Measurements from ENCODE around the gene TMEM258.

Gene TMEM258

DNA sequence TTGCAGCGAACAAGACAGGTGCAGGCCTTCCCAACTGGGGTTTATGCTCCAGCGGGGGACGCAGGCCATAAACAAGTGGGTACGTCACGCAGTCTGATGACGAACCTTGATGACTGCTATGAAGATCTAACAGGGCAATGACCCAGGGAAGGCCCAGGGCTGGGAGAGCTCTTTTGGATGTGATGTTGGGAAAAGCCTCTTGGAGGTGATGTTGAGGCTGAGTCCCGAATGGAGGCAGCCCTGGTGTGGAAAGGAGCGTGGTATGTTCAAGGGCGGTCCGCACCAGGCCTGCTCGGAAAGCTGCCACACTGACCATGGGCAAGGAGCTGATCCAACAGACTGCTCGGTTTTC, 41.5 kb upstream of the TMEM258 start:
- peak overlapping the region in 1 of 2 donors; percentile 30 for H3K9ac ChIP-seq (ENCODE audit: low read depth in 1 of 2, low read length in 2 of 2)
- peaks cover 0 to 9% of the 10 kb centered on the region in 2 donors for H3K36me3 ChIP-seq (ENCODE audit: control insufficient read depth in 1 of 2, insufficient read depth in 2 of 2, low read length in 2 of 2)
- no peak overlapping the region for H3K27ac ChIP-seq (ENCODE audit: low read depth, low read length)
- no peak overlapping the region for H3K4me3 ChIP-seq (ENCODE audit: low read depth in 1 of 2, low read length in 2 of 2)
- H3K4me1 ChIP-seq (ENCODE audit: control insufficient read depth in 1 of 2, insufficient read depth in 2 of 2, low read length in 2 of 2) = peaks cover 27 to 58% of the 10 kb centered on the region in 2 donors
- no peaks in the 10 kb centered on the region for H3K9me3 ChIP-seq (ENCODE audit: control insufficient read depth in 1 of 2, low read length in 2 of 2)
- H3K27me3 ChIP-seq (ENCODE audit: control insufficient read depth in 1 of 2, insufficient read depth in 2 of 2, low read length in 2 of 2) = peaks cover 0 to 5% of the 10 kb centered on the region in 2 donors

DNA sequence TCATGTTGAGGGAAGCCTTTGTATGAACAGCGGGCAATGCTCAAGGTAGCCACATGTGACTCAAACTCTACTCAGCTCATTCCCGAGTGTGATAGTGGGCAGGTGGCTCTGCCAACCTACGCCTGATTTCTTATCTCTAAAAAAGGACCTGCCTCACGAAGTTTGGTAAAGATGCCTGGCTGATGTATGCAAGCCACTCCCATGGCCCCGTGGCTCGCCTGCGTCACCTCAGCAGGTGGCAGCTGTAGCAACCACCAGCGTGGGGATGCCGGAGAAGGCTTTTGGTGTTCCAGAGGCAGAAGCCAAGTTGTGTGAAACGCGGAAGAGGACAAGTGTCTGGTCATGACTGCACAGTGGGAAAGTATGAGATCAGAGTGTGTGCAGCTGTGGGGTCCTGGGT, 41.1 kb upstream of the TMEM258 start:
- no peak overlapping the region for H3K27ac ChIP-seq (ENCODE audit: low read depth, low read length)
- no peak overlapping the region for H3K4me3 ChIP-seq (ENCODE audit: low read depth in 1 of 2, low read length in 2 of 2)
- no peak overlapping the region for H3K9ac ChIP-seq (ENCODE audit: low read depth in 1 of 2, low read length in 2 of 2)
- H3K27me3 ChIP-seq (ENCODE audit: control insufficient read depth in 1 of 2, insufficient read depth in 2 of 2, low read length in 2 of 2) = peaks cover 0 to 6% of the 10 kb centered on the region in 2 donors
- peaks cover 27 to 60% of the 10 kb centered on the region in 2 donors for H3K4me1 ChIP-seq (ENCODE audit: control insufficient read depth in 1 of 2, insufficient read depth in 2 of 2, low read length in 2 of 2)
- H3K9me3 ChIP-seq (ENCODE audit: control insufficient read depth in 1 of 2, low read length in 2 of 2) = no peaks in the 10 kb centered on the region
- H3K36me3 ChIP-seq (ENCODE audit: control insufficient read depth in 1 of 2, insufficient read depth in 2 of 2, low read length in 2 of 2) = peaks cover 0 to 5% of the 10 kb centered on the region in 2 donors

GRCh38 chr11:61832754-61833153, 40.4 kb upstream of the TMEM258 start:
- Histone ChIP-seq H3K9me3 (ENCODE audit: control insufficient read depth in 1 of 2, low read length in 2 of 2) (no peaks in the 10 kb centered on the region), H3K36me3 (ENCODE audit: control insufficient read depth in 1 of 2, insufficient read depth in 2 of 2, low read length in 2 of 2) (no peaks in the 10 kb centered on the region), H3K27ac (ENCODE audit: low read depth, low read length) (no peak overlapping the region), H3K4me1 (ENCODE audit: control insufficient read depth in 1 of 2, insufficient read depth in 2 of 2, low read length in 2 of 2) (peaks cover 32 to 64% of the 10 kb centered on the region in 2 donors), H3K27me3 (ENCODE audit: control insufficient read depth in 1 of 2, insufficient read depth in 2 of 2, low read length in 2 of 2) (peaks cover 0 to 8% of the 10 kb centered on the region in 2 donors), H3K4me3 (ENCODE audit: low read depth in 1 of 2, low read length in 2 of 2) (no peak overlapping the region), H3K9ac (ENCODE audit: low read depth in 1 of 2, low read length in 2 of 2) (no peak overlapping the region)

DNA sequence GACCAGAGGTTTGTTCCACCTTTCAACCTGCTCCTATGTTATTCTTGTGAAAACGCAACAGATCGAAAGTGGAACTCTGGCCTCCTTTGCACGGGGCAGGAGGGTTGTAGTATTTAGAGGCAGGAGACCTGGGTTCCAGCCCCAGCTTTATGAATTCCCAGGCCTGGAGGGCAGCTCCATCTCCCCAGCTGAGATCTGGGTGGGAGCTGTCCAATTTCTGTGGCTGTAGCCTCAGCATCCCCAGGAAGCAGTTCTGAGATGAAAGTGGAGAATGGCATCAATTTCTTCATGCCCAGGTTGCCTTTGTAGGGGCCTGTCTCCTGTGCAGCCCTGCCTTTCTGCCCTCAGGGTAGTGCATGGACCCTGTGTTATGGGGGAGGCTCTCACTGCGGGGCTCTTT, 39.8 kb upstream of the TMEM258 start:
- H3K9me3 ChIP-seq (ENCODE audit: control insufficient read depth in 1 of 2, low read length in 2 of 2) = no peaks in the 10 kb centered on the region
- peaks cover 32 to 64% of the 10 kb centered on the region in 2 donors for H3K4me1 ChIP-seq (ENCODE audit: control insufficient read depth in 1 of 2, insufficient read depth in 2 of 2, low read length in 2 of 2)
- H3K4me3 ChIP-seq (ENCODE audit: low read depth in 1 of 2, low read length in 2 of 2) = no peak overlapping the region
- no peak overlapping the region for H3K9ac ChIP-seq (ENCODE audit: low read depth in 1 of 2, low read length in 2 of 2)
- H3K27me3 ChIP-seq (ENCODE audit: control insufficient read depth in 1 of 2, insufficient read depth in 2 of 2, low read length in 2 of 2) = peaks cover 0 to 10% of the 10 kb centered on the region in 2 donors
- H3K36me3 ChIP-seq (ENCODE audit: control insufficient read depth in 1 of 2, insufficient read depth in 2 of 2, low read length in 2 of 2) = no peaks in the 10 kb centered on the region
- no peak overlapping the region for H3K27ac ChIP-seq (ENCODE audit: low read depth, low read length)

DNA sequence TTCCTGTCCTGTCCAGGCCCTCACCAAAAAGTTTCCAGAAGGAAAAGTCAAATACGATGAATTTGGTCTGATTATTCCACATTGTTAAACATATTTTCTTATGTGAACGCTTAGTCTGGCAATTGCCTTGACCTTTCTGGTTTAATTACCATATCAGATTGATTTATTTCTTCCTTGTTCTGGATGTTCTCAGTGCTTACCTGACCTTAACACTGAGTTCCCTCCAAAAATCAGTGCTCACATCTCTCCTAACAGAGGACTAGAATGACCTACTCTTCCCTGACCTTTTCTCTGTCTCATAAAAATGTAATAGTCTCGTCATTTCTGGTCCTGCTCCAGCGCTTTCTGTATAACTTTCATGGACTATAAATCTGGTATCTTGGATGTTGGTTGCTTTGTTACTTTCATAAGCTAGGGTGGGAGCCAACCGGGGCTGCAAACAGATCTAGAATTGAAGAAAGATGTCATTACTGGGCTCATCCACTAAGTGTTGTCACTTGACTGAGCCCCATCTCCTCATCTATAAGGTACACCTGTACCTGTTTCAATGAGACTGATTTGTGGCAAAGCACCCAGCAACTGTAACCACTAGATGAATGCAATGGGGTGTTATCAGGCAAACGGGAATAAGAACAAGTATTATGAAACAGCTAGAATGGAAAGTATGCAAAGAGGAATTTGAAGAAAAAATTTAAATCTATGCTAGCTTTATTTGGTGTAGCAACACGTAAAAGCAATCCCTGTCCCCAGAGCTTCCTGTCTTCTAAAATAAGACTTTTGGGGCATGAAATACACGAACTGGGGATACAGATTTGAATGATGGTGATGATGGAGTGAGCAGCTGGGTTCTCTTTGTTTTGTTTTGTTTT, 38.1 kb upstream of the TMEM258 start:
- Histone ChIP-seq H3K4me1 (ENCODE audit: control insufficient read depth in 1 of 2, insufficient read depth in 2 of 2, low read length in 2 of 2) (peaks cover 32 to 69% of the 10 kb centered on the region in 2 donors), H3K27ac (ENCODE audit: low read depth, low read length) (no peak overlapping the region), H3K27me3 (ENCODE audit: control insufficient read depth in 1 of 2, insufficient read depth in 2 of 2, low read length in 2 of 2) (peaks cover 0 to 13% of the 10 kb centered on the region in 2 donors), H3K36me3 (ENCODE audit: control insufficient read depth in 1 of 2, insufficient read depth in 2 of 2, low read length in 2 of 2) (no peaks in the 10 kb centered on the region), H3K4me3 (ENCODE audit: low read depth in 1 of 2, low read length in 2 of 2) (peak overlapping the region in 1 of 2 donors; percentile 90), H3K9ac (ENCODE audit: low read depth in 1 of 2, low read length in 2 of 2) (no peak overlapping the region), H3K9me3 (ENCODE audit: control insufficient read depth in 1 of 2, low read length in 2 of 2) (no peaks in the 10 kb centered on the region)

GRCh38 chr11:61829806-61830205, 37.4 kb upstream of the TMEM258 start:
- Histone ChIP-seq H3K4me1 (ENCODE audit: control insufficient read depth in 1 of 2, insufficient read depth in 2 of 2, low read length in 2 of 2) (peaks cover 27 to 65% of the 10 kb centered on the region in 2 donors), H3K9ac (ENCODE audit: low read depth in 1 of 2, low read length in 2 of 2) (peak overlapping the region in 1 of 2 donors; percentile 84), H3K27me3 (ENCODE audit: control insufficient read depth in 1 of 2, insufficient read depth in 2 of 2, low read length in 2 of 2) (peaks cover 0 to 13% of the 10 kb centered on the region in 2 donors), H3K4me3 (ENCODE audit: low read depth in 1 of 2, low read length in 2 of 2) (peak overlapping the region; percentile 71 to 90), H3K36me3 (ENCODE audit: control insufficient read depth in 1 of 2, insufficient read depth in 2 of 2, low read length in 2 of 2) (no peaks in the 10 kb centered on the region), H3K9me3 (ENCODE audit: control insufficient read depth in 1 of 2, low read length in 2 of 2) (no peaks in the 10 kb centered on the region), H3K27ac (ENCODE audit: low read depth, low read length) (no peak overlapping the region)

DNA sequence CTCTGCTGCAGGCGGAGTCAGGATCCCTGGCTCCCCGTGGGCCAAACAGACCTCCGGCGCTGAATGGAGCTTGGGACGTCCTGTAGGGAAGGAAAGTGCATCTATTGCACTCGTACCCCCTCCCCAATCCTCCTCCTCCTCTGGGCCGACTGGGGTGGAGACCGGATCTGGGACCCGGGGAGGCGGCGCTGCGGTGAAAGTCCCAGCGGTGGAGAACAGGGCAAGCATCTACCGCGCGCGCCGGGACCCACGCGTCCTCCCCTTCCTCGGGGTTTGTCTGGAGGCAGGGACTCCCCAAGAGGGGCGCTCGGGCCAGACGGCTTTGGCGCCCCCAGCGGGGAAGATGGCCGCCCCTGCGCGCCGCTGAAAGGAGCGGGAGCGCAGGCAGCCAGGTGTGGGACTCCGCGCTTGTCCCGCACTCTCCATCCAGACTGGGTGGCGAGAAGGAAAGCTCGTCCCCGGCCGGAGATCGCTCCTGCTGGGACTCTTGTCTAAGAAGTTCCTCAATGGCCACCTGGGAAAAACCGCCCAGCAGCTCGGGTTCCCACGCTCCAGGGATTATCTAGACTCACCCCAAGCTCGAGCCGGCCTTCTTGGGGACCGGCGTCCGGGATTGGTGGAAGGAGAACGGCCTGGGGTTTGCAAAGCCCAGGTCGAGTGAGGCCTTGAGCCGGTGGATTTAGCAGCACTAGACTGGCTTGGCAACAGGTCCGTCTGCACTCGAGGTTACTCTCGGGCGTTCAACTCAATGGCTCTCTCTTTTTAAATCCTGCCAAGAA, 36.4 kb upstream of the TMEM258 start:
- peak overlapping the region; percentile 71 to 90 for H3K4me3 ChIP-seq (ENCODE audit: low read depth in 1 of 2, low read length in 2 of 2)
- peaks cover 18 to 56% of the 10 kb centered on the region in 2 donors for H3K4me1 ChIP-seq (ENCODE audit: control insufficient read depth in 1 of 2, insufficient read depth in 2 of 2, low read length in 2 of 2)
- peaks cover 0 to 13% of the 10 kb centered on the region in 2 donors for H3K27me3 ChIP-seq (ENCODE audit: control insufficient read depth in 1 of 2, insufficient read depth in 2 of 2, low read length in 2 of 2)
- H3K27ac ChIP-seq (ENCODE audit: low read depth, low read length) = no peak overlapping the region
- no peaks in the 10 kb centered on the region for H3K9me3 ChIP-seq (ENCODE audit: control insufficient read depth in 1 of 2, low read length in 2 of 2)
- H3K36me3 ChIP-seq (ENCODE audit: control insufficient read depth in 1 of 2, insufficient read depth in 2 of 2, low read length in 2 of 2) = no peaks in the 10 kb centered on the region
- H3K9ac ChIP-seq (ENCODE audit: low read depth in 1 of 2, low read length in 2 of 2) = peak overlapping the region; percentile 40 to 84

DNA sequence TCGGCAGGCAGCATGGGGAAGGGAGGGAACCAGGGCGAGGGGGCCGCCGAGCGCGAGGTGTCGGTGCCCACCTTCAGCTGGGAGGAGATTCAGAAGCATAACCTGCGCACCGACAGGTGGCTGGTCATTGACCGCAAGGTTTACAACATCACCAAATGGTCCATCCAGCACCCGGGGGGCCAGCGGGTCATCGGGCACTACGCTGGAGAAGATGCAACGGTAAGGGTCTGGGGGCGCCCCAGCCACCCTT, 35.9 kb upstream of the TMEM258 start:
- Histone ChIP-seq H3K9me3 (ENCODE audit: control insufficient read depth in 1 of 2, low read length in 2 of 2) (no peaks in the 10 kb centered on the region), H3K9ac (ENCODE audit: low read depth in 1 of 2, low read length in 2 of 2) (peak overlapping the region; percentile 40 to 84), H3K27ac (ENCODE audit: low read depth, low read length) (peak overlapping the region; percentile 71), H3K4me1 (ENCODE audit: control insufficient read depth in 1 of 2, insufficient read depth in 2 of 2, low read length in 2 of 2) (peaks cover 17 to 51% of the 10 kb centered on the region in 2 donors), H3K27me3 (ENCODE audit: control insufficient read depth in 1 of 2, insufficient read depth in 2 of 2, low read length in 2 of 2) (peaks cover 0 to 13% of the 10 kb centered on the region in 2 donors), H3K36me3 (ENCODE audit: control insufficient read depth in 1 of 2, insufficient read depth in 2 of 2, low read length in 2 of 2) (no peaks in the 10 kb centered on the region), H3K4me3 (ENCODE audit: low read depth in 1 of 2, low read length in 2 of 2) (peak overlapping the region; percentile 71 to 90)

- Histone ChIP-seq H3K27ac (ENCODE audit: low read depth, low read length) (peak within 1 kb of the TSS; percentile 71), H3K9me3 (ENCODE audit: control insufficient read depth in 1 of 2, low read length in 2 of 2) (no peaks in the 10 kb centered on the region), H3K9ac (ENCODE audit: low read depth in 1 of 2, low read length in 2 of 2) (peak within 1 kb of the TSS; percentile 40 to 84), H3K4me1 (ENCODE audit: control insufficient read depth in 1 of 2, insufficient read depth in 2 of 2, low read length in 2 of 2) (peaks cover 13 to 48% of the 10 kb centered on the region in 2 donors), H3K4me3 (ENCODE audit: low read depth in 1 of 2, low read length in 2 of 2) (peak within 1 kb of the TSS; percentile 71 to 90), H3K36me3 (ENCODE audit: control insufficient read depth in 1 of 2, insufficient read depth in 2 of 2, low read length in 2 of 2) (no peaks in the 10 kb centered on the region), H3K27me3 (ENCODE audit: control insufficient read depth in 1 of 2, insufficient read depth in 2 of 2, low read length in 2 of 2) (peaks cover 0 to 13% of the 10 kb centered on the region in 2 donors)
Observed at GRCh38 chr11:61827571-61828378, 35.4 kb upstream of the TMEM258 start, which contains the start of gene FADS2. TSS of gene FADS2 (plus strand) at chr11:61828300. CDS start at chr11:61828391, 91 bp downstream.
